GM15510 (cell line): ENCODE measurements around the gene COX10.

ENCODE experiments used
- POLR2A ChIP-seq: IDR thresholded peaks from 3 replicates; pipeline ENCODE4 v1.6.1; 2011; ENCODE audit warnings: borderline replicate concordance; ENCODE audit not compliant: insufficient read length; ENCODE audit errors: extremely low read depth

COX10 gene

GRCh38 chr17:14101976-14102375 is 32.7 kb downstream of the COX10 start:
- no peak for TF ChIP-seq POLR2A

DNA sequence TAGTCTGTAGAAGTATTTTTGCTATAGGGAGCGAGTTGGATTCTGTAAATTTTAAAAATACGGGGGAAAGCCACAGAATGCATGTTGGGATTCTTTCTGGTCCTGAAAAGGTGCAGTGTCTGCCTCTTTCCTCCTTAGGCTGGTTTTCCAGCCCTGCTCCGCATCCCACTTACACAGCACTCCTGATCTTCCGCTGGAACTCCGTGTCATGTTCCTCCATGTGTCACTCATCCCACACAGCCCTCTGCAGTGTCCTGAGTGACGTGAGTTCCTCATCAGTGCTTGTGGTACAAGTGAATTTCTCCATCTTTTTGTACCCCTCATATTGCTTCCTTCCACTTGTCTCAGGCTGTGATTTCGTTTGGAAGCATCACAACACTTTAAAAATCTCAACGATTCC is 34.5 kb downstream of the COX10 start:
- TF ChIP-seq POLR2A: no peak

DNA sequence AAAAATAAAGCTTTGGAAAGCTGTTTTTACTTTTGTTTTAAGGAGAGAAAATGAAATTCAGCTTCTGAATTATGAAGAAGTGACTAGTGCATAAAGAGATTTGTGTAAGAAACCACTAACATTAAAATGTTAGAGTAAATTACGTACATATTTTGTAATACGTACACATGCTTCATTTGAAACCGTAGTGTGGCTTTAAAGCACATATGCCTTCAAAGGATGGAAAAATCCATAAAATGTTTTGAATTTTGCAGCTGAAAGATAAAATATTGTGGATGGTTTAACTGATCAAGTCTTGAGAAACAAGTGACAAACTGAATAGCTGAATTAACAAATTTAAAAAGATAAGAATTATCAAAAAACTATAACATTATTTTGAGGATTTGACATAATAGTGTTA is 35.4 kb downstream of the COX10 start:
- TF ChIP-seq POLR2A: no peak

DNA sequence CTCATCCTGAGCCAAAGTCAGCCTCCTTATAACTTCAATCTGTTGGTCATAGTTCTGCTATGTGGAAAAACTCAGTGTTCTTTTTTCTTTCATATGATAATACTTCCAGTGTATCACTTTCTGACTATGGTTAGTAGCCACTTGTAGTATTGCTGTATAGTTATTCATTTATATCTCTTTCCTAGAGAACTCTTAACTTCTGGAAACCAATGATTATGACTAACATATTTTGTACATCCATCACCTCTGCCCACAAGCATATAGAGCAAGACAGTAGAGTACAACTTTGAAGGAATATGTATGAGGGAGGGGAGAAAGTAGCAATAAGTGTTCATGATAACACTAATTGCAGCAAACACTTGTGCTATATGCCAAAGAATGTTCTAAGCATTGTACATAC is 38.6 kb downstream of the COX10 start:
- no peak for TF ChIP-seq POLR2A

GRCh38 chr17:14112407-14112806 is 43.1 kb downstream of the COX10 start:
- no peak for TF ChIP-seq POLR2A

GRCh38 chr17:14113137-14113536 is 43.8 kb downstream of the COX10 start:
- TF ChIP-seq POLR2A: no peak

DNA sequence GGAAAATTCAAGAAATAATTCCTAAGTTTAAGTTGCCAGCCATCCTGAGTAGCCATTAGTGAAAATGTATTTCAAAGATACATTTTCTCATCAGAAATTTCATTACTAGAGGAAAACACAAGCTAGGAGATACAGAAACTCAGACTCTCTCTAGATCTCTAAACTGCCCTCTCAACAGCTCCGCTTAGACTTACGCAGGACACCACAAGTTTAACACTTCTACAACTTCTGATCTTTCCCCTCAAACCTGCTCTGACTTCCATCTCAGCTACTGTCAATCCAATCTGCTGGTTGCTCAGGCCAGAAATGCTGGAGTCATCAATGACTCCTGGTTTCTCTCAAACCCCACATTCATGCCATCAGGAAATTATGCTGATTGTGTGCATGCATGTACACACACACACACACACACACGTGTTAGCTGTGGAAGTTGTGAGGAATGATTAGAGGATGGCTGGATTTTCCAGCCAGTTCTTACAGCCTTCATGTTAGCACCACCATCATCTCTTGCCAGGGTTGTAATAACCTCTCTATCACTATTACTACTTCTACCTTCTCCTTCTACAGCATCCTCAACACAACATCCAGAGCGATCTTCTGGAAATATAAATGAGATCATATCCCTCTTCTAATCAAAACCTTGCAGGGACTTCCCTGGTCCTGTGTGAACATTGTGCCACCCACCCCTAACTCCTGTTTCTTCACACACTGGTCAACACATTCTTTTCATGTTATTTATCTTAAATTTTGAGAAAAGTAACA is 47.1 kb downstream of the COX10 start:
- no peak for TF ChIP-seq POLR2A

DNA sequence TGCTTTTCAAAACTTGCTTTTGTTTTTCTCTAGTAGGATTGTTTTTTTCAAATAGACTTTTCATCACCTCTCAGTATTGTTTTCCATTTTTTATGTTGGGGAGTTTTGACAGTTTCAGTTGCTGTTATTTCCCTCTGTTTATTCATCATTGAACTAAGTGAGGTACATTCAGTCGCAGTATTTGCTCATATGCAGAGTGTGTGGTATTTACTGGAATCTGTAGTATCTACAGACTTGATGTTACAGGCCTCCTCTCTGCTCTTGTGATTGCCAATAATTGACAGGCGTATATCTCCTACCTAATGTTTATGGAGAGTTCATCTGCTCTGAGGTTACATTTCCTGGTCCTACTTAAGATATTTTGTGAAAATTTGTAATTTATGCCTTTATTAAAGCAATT is 49.6 kb downstream of the COX10 start:
- no peak for TF ChIP-seq POLR2A

DNA sequence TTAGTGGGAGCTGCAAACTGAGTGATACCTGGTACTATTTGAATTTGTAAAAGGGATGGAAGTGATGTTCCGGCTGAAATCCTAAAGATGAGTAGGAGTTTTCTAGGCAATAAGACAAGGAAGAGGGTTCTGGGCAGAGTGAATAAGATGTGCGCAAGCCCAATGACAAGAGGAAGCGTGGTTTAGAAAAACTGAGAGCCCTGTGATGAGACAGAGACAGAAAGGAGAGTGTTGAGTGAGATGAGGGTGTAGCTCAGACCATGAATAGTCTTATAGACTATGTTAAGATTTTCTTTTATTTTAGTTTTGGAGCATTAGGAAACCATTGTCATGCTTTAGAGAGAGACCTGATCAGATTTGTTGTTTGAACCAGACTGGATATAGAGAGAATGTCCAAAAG is 50.2 kb downstream of the COX10 start:
- TF ChIP-seq POLR2A: no peak

DNA sequence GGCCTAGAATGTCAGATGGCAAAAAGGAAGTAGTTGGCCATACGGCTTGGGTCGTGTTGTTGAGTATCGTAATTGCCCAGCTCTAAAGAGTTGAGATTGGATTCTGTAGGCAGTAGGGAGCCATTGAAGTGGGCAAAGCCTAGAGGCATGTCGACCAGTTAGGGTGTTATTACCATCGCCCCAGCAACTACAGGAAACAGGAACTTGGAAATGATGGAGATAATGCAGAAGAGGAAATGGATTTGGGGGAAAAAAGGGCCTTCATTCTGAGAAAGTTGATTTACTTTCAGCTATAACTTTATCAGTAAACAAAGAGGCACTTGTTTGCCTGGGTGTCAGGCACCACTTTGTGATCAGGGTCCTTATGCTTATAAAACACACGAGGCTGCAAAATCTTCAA is 52.6 kb downstream of the COX10 start:
- no peak for TF ChIP-seq POLR2A

DNA sequence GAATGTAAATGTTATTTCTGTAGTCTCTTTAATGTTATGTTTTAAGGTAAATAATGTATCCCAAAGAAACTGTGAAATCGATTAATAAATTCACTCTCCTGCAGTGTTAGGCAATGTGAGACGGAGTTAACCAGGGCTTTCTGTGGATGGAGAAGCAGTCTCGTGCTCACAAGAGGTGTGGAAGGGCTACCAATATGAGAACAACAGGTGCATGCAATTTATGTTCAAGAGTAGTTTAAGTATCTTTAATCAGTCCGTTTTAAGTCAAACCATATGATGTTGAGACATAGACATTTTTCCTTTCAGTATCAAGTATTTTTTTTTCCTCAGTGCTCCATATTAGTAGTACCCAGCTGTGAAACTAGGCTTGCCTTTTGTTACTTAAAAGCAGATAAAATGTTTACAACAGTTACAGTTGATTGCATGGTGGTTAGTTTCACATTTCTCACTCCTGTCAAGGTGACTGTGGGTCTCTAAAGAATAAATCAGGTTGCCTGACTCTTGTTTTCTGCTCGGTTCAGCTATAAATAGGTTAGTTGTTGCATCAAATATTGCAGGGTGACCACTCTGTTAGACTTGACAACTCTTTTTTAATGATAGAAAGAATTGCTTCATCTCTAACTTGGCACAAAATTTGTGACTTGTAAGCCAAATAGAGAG is 54.4 kb downstream of the COX10 start:
- TF ChIP-seq POLR2A: no peak

GRCh38 chr17:14124854-14125253 is 55.5 kb downstream of the COX10 start:
- TF ChIP-seq POLR2A: no peak

DNA sequence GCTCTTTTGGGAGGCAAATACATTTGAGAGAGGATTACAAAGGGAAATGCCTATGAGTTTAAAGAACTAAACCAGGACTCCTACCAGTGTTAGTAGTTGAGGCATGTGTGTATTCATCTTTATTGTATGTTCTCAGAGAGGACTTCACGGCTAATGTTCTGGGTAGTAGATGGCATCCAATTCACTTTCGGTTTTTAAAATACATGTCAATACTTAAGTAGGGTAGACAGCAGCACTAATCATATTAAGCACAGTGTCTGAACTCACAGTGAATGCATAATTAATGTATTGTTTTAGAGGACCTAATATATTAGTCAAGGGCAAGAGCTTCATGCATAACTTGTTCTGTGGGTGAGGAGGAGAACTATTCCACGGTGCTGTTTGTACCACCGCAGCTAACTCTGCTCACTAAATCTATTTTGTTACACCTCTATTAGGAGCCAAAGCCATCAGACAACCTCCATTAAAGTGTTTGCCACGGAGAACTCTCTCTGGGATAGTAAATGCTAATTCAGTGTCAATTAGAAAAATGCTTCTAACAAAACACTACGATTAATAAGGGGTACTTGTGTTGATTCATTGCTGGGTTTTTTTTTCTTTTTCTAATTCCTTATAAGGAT is 56.3 kb downstream of the COX10 start:
- TF ChIP-seq POLR2A: no peak

DNA sequence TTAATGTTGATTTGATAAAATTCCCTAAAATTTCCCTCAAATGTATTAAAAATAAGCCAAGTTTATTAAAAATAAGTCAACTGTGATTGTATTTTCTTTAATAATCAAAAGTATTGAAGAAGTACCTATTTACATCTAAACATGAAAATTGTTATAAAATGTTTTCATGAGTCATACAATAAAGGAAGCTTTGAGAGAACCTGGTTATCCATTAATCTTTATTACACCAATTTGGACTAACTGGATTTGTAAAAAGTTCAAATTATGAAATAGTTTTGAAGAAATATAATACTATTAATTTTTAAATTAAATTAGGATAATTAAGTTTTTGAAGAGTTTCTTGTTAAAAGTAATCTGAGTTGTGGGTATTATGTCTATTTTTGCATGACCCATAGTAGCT is 63.8 kb downstream of the COX10 start:
- no peak for TF ChIP-seq POLR2A

DNA sequence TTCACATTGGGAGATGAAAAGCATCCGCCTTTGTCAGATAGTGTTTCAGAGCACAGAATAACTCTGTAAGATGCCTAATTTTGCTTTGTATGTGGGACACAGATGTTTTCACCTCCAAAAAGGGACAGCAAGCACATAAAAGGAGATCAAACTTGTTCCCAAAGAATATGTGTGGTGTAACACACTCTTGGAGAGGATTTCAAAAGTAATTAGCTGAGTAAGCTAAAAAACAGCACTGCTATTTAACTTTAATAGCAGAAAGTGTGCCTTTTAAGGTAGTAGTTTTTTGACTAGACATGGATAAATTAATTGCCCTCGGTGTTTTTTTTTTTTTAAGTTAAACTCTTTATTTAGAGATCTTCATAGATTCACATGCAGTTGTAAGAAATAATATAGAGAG is 65.2 kb downstream of the COX10 start:
- no peak for TF ChIP-seq POLR2A
